GM23338 (cell line): ENCODE measurements around the gene CCDC28B. TPM values are rescaled to one million over a fixed set of nuclear protein-coding genes. Genes with fewer than 3 reads are reported as not detected.
A peak's percentile ranks its signal among the peaks of the same experiment; 100 is the strongest.

Experiments used
- ATAC-seq: fragments of 200-7000 bp; cut with Tn5 transposase; 3 replicates; pipeline ENCODE4 v1.9.1; 2020
- DNase-seq: peaks from one replicate; pipeline ENCODE4 v3.0.0-alpha.2; 2015; ENCODE audit warnings: low spot score
- H2AFZ ChIP-seq: fragments of 200-600 bp; sonication (generic); 2 replicates; pipeline ENCODE4 v1.8.0; 2016; ENCODE audit warnings: antibody characterized with exemption, mild to moderate bottlenecking, moderate library complexity
- H3F3A ChIP-seq: fragments of 200-600 bp; sonication (generic); replicated peaks from 2 replicates; pipeline ENCODE4 v1.8.0; 2017; ENCODE audit warnings: antibody characterized with exemption, mixed run types, low read depth
- H3K27ac ChIP-seq: fragments of 200-600 bp; sonication (generic); 2 replicates; pipeline ENCODE4 v1.6.1; 2016; ENCODE audit warnings: low read depth
- H3K27me3 ChIP-seq: fragments of 200-600 bp; sonication (generic); 2 replicates; pipeline ENCODE4 v1.8.0; 2016; ENCODE audit warnings: mild to moderate bottlenecking, mixed run types, moderate library complexity; ENCODE audit not compliant: insufficient read depth
- H3K36me3 ChIP-seq: fragments of 200-600 bp; sonication (generic); 2 replicates; pipeline ENCODE4 v1.8.0; 2016; ENCODE audit warnings: mild to moderate bottlenecking; ENCODE audit not compliant: insufficient read depth
- H3K4me1 ChIP-seq: fragments of 200-600 bp; sonication (generic); 2 replicates; pipeline ENCODE4 v1.8.0; 2016; ENCODE audit warnings: mild to moderate bottlenecking, moderate library complexity; ENCODE audit not compliant: insufficient read depth
- H3K4me2 ChIP-seq: fragments of 200-600 bp; sonication (generic); 2 replicates; pipeline ENCODE4 v1.7.1; 2017; ENCODE audit warnings: mixed run types
- H3K4me3 ChIP-seq: fragments of 200-600 bp; sonication (generic); 2 replicates; pipeline ENCODE4 v1.6.1; 2016; ENCODE audit warnings: mixed run types
- H3K79me2 ChIP-seq: fragments of 200-600 bp; sonication (generic); replicated peaks from 2 replicates; pipeline ENCODE4 v1.8.0; 2017; ENCODE audit warnings: mild to moderate bottlenecking; ENCODE audit not compliant: insufficient read depth
- H3K9me2 ChIP-seq: fragments of 200-600 bp; sonication (generic); 2 replicates; pipeline ENCODE4 v1.8.0; 2017; ENCODE audit not compliant: insufficient read depth
- H4K20me1 ChIP-seq: fragments of 200-600 bp; sonication (generic); replicated peaks from 2 replicates; pipeline ENCODE4 v1.8.0; 2017; ENCODE audit warnings: mild to moderate bottlenecking; ENCODE audit not compliant: insufficient read depth
- H3K27ac Mint-ChIP-seq: 2 replicates; pipeline ENCODE4 v1.8.0; 2020; ENCODE audit warnings: inconsistent platforms, mild to moderate bottlenecking, moderate library complexity, mixed read lengths
- H3K27me3 Mint-ChIP-seq: 3 replicates; pipeline ENCODE4 v1.8.0; 2022; ENCODE audit warnings: low read depth, mild to moderate bottlenecking, moderate library complexity, mixed read lengths, inconsistent platforms; ENCODE audit not compliant: insufficient read depth, poor library complexity
- H3K36me3 Mint-ChIP-seq: 3 replicates; pipeline ENCODE4 v1.8.0; 2021; ENCODE audit warnings: low read depth, mild to moderate bottlenecking, inconsistent platforms, moderate library complexity, mixed read lengths
- H3K4me1 Mint-ChIP-seq: 3 replicates; pipeline ENCODE4 v1.8.0; 2020; ENCODE audit warnings: mild to moderate bottlenecking, inconsistent platforms, mixed read lengths
- H3K4me3 Mint-ChIP-seq: 3 replicates; pipeline ENCODE4 v1.8.0; 2021; ENCODE audit warnings: moderate library complexity, mild to moderate bottlenecking, inconsistent platforms, mixed read lengths
- H3K9me3 Mint-ChIP-seq: 3 replicates; pipeline ENCODE4 v1.8.0; 2020; ENCODE audit warnings: moderate library complexity, mild to moderate bottlenecking, inconsistent platforms, mixed read lengths
- CTCF ChIP-seq, 2 experiments: fragments of 200-600 bp in 1 of 2; sonication (generic) in 1 of 2; conservative IDR thresholded peaks; 2 replicates each; pipeline versions ENCODE4 v1.5.1 to v1.6.1; 2016 to 2017; ENCODE audit warnings: antibody characterized with exemption in 2 of 2, low read depth in 2 of 2, mild to moderate bottlenecking in 2 of 2, moderate library complexity in 1 of 2
- REST ChIP-seq: IDR thresholded peaks from one replicate; pipeline ENCODE4 v1.6.1; 2018; ENCODE audit warnings: antibody characterized with exemption; ENCODE audit not compliant: unreplicated experiment
- STAT1 ChIP-seq: IDR thresholded peaks from one replicate; pipeline ENCODE4 v1.6.1; 2016; ENCODE audit warnings: antibody characterized with exemption; ENCODE audit not compliant: unreplicated experiment
- ZNF114 ChIP-seq: fragments of 250-450 bp; sonication (Bioruptor Pico); IDR thresholded peaks from 2 replicates; pipeline ENCODE4 v1.5.0; 2020; ENCODE audit warnings: mild to moderate bottlenecking, moderate library complexity
- polyA plus RNA-seq: library from polyadenylated mRNA; unstranded; fragments of >200 nt; fragmentation: Nextera tagmentation; extraction: Ambion mirVana; gene quantifications from 2 replicates; pipeline ENCODE4 v1.2.1, GENCODE V29; 2016
- total RNA-seq: library from RNA; depleted of rRNA; stranded (reverse); fragments of >200 nt; shearing (Covaris generic); gene quantifications from 2 replicates; pipeline ENCODE4 v1.2.3, GENCODE V29; 2014

CCDC28B gene
- total and polyA plus RNA-seq, 2 experiments from 2014 or later, result 8.7 to 35.2 TPM

GRCh38 chr1:32208891-32209328 is 8.5 kb downstream of the CCDC28B start, which contains the start of gene DCDC2B:
Gene DCDC2B (plus strand): TSS chr1:32209089. CDS start chr1:32209094, 5 bp downstream.
- no peak for ATAC-seq
- Histone ChIP-seq H3K4me3 (no peak within 1 kb of the TSS), H3K4me1 (0 out of 2 replicates have a peak, but pooled peaks cover 4% of the 10 kb centered on the region), H3K27ac (no peak within 1 kb of the TSS), H3K4me2 (no peak within 1 kb of the TSS), H3K9me2 (no peaks in the 10 kb centered on the region), H3K27me3 (peaks cover 10% of the 10 kb centered on the region; the same call in 1 of the 2 replicates), H4K20me1 (no peaks in the 10 kb centered on the region), H3K36me3 (no peaks in the 10 kb centered on the region), H3F3A (peaks cover 5% of the 10 kb centered on the region; the same call in 1 of the 2 replicates), H3K79me2 (no peaks in the 10 kb centered on the region), H2AFZ (no peak within 1 kb of the TSS)
- peaks cover 32% of the 10 kb centered on the region for H3K27me3 Mint-ChIP-seq
- no peak within 1 kb of the TSS for H3K4me3 Mint-ChIP-seq
- peaks cover 6% of the 10 kb centered on the region for H3K4me1 Mint-ChIP-seq
- peak; percentile 33 for DNase-seq
- no peaks in the 10 kb centered on the region for H3K9me3 Mint-ChIP-seq
- peaks cover 14% of the 10 kb centered on the region; the same call in 2 of the 3 replicates for H3K36me3 Mint-ChIP-seq
- TF ChIP-seq ZNF114 (no peak), REST (no peak)
- H3K27ac Mint-ChIP-seq, result peak within 1 kb of the TSS; percentile 36; the same call in 1 of the 2 replicates

- peaks cover 9% of the 10 kb centered on the region for H3K27me3 Mint-ChIP-seq
- peaks cover 24% of the 10 kb centered on the region for H3K36me3 Mint-ChIP-seq
- H3K36me3 ChIP-seq, result no peaks in the 10 kb centered on the region
- no peaks in the 10 kb centered on the region for H3K9me3 Mint-ChIP-seq
- no peaks in the 10 kb centered on the region for H3F3A ChIP-seq
- no peaks in the 10 kb centered on the region for H3K9me2 ChIP-seq
- peak; percentile 90 for DNase-seq
- TF ChIP-seq STAT1, result no peak
- peak; percentile 83 to 92 for TF ChIP-seq CTCF (conservative IDR thresholded peaks at IDR 0.05; ENCODE audit: low read depth in 2 of 2)
- H3K4me3 Mint-ChIP-seq, result no peak overlapping the region
- no peaks in the 10 kb centered on the region for H3K27me3 ChIP-seq
- H3K4me1 ChIP-seq, result peaks cover 4% of the 10 kb centered on the region; the same call in 1 of the 2 replicates
- no peak overlapping the region for H2AFZ ChIP-seq
- H3K4me3 ChIP-seq, result no peak overlapping the region
- H3K4me1 Mint-ChIP-seq, result peaks cover 4% of the 10 kb centered on the region
- peak overlapping the region; percentile 53; the same call in 1 of the 2 replicates for H3K27ac ChIP-seq
- H3K27ac Mint-ChIP-seq, result no peak overlapping the region
- H3K79me2 ChIP-seq, result peaks cover 6% of the 10 kb centered on the region; the same call in 1 of the 2 replicates
- ATAC-seq, result peak; percentile 97
- H3K4me2 ChIP-seq, result no peak overlapping the region
- H4K20me1 ChIP-seq, result no peaks in the 10 kb centered on the region
Measured at GRCh38 chr1:32215629-32216480, 15.5 kb downstream of the CCDC28B start.
